ENCODE data around the gene EVC2. TPM values are rescaled to one million over a fixed set of nuclear protein-coding genes. Genes with fewer than 3 reads are reported as not detected.

The EVC2 gene
- total and polyA plus RNA-seq, 2 of the 13 experiments (the other 11 are each of a cell fraction or from before 2014, with no cell fraction given): not detected

- TF ChIP-seq PAXIP1 (CRISPR knock-in tag; conservative IDR thresholded peaks at IDR 0.05): peak; percentile 45; the same call in 1 of the 2 replicates
- TF ChIP-seq ZNF17 (CRISPR knock-in tag; IDR thresholded peaks at IDR 0.05): no peak
- no peak for TF ChIP-seq MXD1 (CRISPR knock-in tag; IDR thresholded peaks at IDR 0.05)
- no peak for TF ChIP-seq NFE2L2 (IDR thresholded peaks at IDR 0.05; ENCODE audit: low read length)
- TF ChIP-seq CREM (IDR thresholded peaks at IDR 0.05): peak; percentile 31; the same call in 1 of the 2 replicates
- no peak for TF ChIP-seq CREM (CRISPR knock-in tag; IDR thresholded peaks at IDR 0.05)
- no peak for TF ChIP-seq ZNF672 (CRISPR knock-in tag; IDR thresholded peaks at IDR 0.05)
- peak; percentile 66 for TF ChIP-seq GATAD2A (CRISPR knock-in tag; IDR thresholded peaks at IDR 0.05)
- no peak for TF ChIP-seq ZZZ3 (CRISPR knock-in tag; IDR thresholded peaks at IDR 0.05; ENCODE audit: borderline replicate concordance)
- no peak for TF ChIP-seq ZNF253 (CRISPR knock-in tag; IDR thresholded peaks at IDR 0.05; ENCODE audit: borderline replicate concordance)
- TF ChIP-seq ZBTB34 (CRISPR knock-in tag; IDR thresholded peaks at IDR 0.05): no peak
- TF ChIP-seq NCOR1 (IDR thresholded peaks at IDR 0.05; ENCODE audit: borderline replicate concordance, low read length): peak; percentile 37; the same call in 1 of the 2 replicates
- TF ChIP-seq NBN (conservative IDR thresholded peaks at IDR 0.05): no peak
- TF ChIP-seq ISL2 (CRISPR knock-in tag; IDR thresholded peaks at IDR 0.05): 0 out of 2 replicates have a peak, but pooled peaks have one; percentile 54
- TF ChIP-seq ZNF274 (CRISPR knock-in tag; IDR thresholded peaks at IDR 0.05): no peak
- no peak for TF ChIP-seq USF2 (IDR thresholded peaks at IDR 0.05; ENCODE audit: low read depth, low read length)
- no peak for TF ChIP-seq USF2 (CRISPR knock-in tag; IDR thresholded peaks at IDR 0.05; ENCODE audit: borderline replicate concordance)
These were observed 168.8 kb downstream of the EVC2 start (continued) for GRCh38 chr4:5539584-5539983.
